Tibial nerve (tissue), 4 donors: Measurements from ENCODE around the gene CHST1. TPM values are rescaled to one million over a fixed set of nuclear protein-coding genes. Genes with fewer than 3 reads are reported as not detected.

Source experiments
- DNase-seq, 2 donors: peaks; one replicate each; pipeline ENCODE4 v3.0.0-alpha.2; 2019; ENCODE audit warnings: low spot score in 2 of 2
- H3K27ac ChIP-seq, 4 donors: fragments of 200-600 bp; sonication (generic) in 3 of 4; one replicate each; pipeline ENCODE4 v1.5.1; 2017 to 2019; ENCODE audit warnings: mild to moderate bottlenecking in 1 of 4
- H3K27me3 ChIP-seq, 2 donors: fragments of 200-600 bp; sonication (generic) in 1 of 2; one replicate each; pipeline versions ENCODE4 v1.5.1 to v1.6.0; 2017 to 2019
- H3K36me3 ChIP-seq, 3 donors: fragments of 200-600 bp; sonication (generic); one replicate each; pipeline ENCODE4 v1.5.1; 2018 to 2019
- H3K4me1 ChIP-seq, 4 donors: fragments of 200-600 bp; sonication (generic) in 3 of 4; one replicate each; pipeline ENCODE4 v1.5.1; 2017 to 2019
- H3K4me3 ChIP-seq, 4 donors: fragments of 200-600 bp; sonication (generic) in 3 of 4; one replicate each; pipeline ENCODE4 v1.5.1; 2017 to 2019; ENCODE audit warnings: mild to moderate bottlenecking in 1 of 4, moderate library complexity in 1 of 4
- H3K9me3 ChIP-seq, 4 donors: fragments of 200-600 bp; sonication (generic) in 3 of 4; one replicate each; pipeline ENCODE4 v1.5.1; 2017 to 2019
- CTCF ChIP-seq, 5 experiments: fragments of 200-600 bp in 3 of 5; fragments of 450-650 bp in 2 of 5; sonication (generic) in 3 of 5; IDR thresholded peaks; one replicate each; pipeline ENCODE4 v1.5.1; 2016 to 2019; ENCODE audit warnings: antibody characterized with exemption in 5 of 5, mild to moderate bottlenecking in 3 of 5, moderate library complexity in 2 of 5
- EP300 ChIP-seq, 2 donors: sonication (generic); formaldehyde crosslinking; IDR thresholded peaks; one replicate each; pipeline ENCODE4 v1.6.1; 2017; ENCODE audit warnings: antibody characterized with exemption in 2 of 2, mild to moderate bottlenecking in 1 of 2
- POLR2A ChIP-seq, 2 donors: fragments of 450-650 bp; IDR thresholded peaks; one replicate each; pipeline ENCODE4 v1.6.1; 2017; ENCODE audit warnings: antibody characterized with exemption in 2 of 2, mild to moderate bottlenecking in 2 of 2, moderate library complexity in 2 of 2
- WGBS, 2 donors: methylation state at CpG; one replicate each; pipeline ENCODE4 v1.1.5; 2018; 5-methylcytosine and 5-hydroxymethylcytosine counted together
- total RNA-seq, 4 donors: library from RNA; depleted of rRNA; stranded (reverse); fragments of >200 nt; gene quantifications; one replicate each; pipeline ENCODE4 v1.1.0, GENCODE V29; 2016

Gene CHST1
- total RNA-seq = 1 to 10 TPM; 1.2 to 3.6 (median 1.6) TPM

DNA sequence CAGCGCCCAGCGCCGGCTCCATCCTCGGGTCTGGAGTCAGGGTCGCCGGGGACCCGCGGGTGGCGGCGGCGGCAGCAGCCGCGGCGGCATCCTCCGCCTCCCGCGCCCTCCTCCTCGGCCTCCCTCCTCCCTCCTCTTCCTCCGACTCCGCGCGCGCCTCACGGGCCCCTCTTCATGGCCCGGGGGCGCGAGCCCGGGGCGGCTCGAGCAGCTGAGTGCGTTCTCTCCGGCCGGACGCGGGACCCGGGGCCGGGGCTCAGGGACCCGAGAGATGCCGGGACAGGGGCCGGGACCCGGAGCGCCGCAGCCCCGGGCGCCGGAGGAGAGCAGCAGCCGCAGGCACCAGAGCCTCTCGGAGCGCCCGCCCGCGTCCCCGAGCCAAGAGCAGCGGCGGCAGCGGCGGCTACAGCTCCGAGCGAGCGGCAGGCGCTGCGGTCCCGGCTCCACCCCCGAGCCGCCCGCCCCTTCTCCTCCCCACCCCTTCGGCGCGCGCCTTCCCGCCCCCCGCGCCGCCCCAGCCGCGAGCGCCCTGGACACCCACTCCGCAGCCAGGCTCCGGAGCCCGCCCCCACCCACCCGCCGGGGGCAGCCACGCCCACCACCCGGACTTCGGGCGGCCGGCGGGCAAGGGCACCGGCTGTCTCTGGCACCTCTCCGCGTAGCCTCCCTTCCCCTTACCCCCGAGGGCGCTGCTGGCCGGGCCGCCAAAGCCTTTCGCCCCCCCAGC lies at the start of gene CHST1:
Gene CHST1 (minus strand): TSS at position 417 of the 727 bp plus-strand sequence. CDS start 14,699 bp downstream, outside the sequence.
- Histone ChIP-seq H3K4me3 (peak within 1 kb of the TSS; percentile 48 to 74 (median 58)), H3K9me3 (no peaks in the 10 kb centered on the region), H3K27me3 (peaks cover 0 to 42% of the 10 kb centered on the region in 2 donors), H3K4me1 (peaks cover 0 to 38% (median 16%) of the 10 kb centered on the region in 4 donors), H3K36me3 (no peaks in the 10 kb centered on the region), H3K27ac (peak within 1 kb of the TSS in 1 of 4 donors; percentile 51)
- TF ChIP-seq POLR2A (IDR thresholded peaks at IDR 0.05) = no peak
- TF ChIP-seq EP300 (IDR thresholded peaks at IDR 0.05) = no peak
- TF ChIP-seq CTCF (IDR thresholded peaks at IDR 0.05) = no peak
- WGBS, 2 donors = 0 to 1% methylated on average over 28 to 41 of the region's 96 CpGs
- no peak for DNase-seq

GRCh38 chr11:45713573-45713972 lies 48.2 kb upstream of the CHST1 start:
- Histone ChIP-seq H3K4me3 (no peak overlapping the region), H3K27ac (no peak overlapping the region), H3K27me3 (no peaks in the 10 kb centered on the region), H3K9me3 (no peaks in the 10 kb centered on the region), H3K36me3 (no peaks in the 10 kb centered on the region), H3K4me1 (no peaks in the 10 kb centered on the region)
- 74 to 80% methylated on average over 2 of the region's 2 CpGs for WGBS, 2 donors
- no peak for TF ChIP-seq EP300 (IDR thresholded peaks at IDR 0.05)
- no peak for DNase-seq

- Histone ChIP-seq H3K9me3 (no peaks in the 10 kb centered on the region), H3K27me3 (no peaks in the 10 kb centered on the region), H3K36me3 (no peaks in the 10 kb centered on the region), H3K4me1 (no peaks in the 10 kb centered on the region), H3K27ac (no peak overlapping the region), H3K4me3 (no peak overlapping the region)
- DNase-seq = no peak
- no peak for TF ChIP-seq POLR2A (IDR thresholded peaks at IDR 0.05)
- TF ChIP-seq EP300 (IDR thresholded peaks at IDR 0.05) = no peak
- TF ChIP-seq CTCF (IDR thresholded peaks at IDR 0.05) = no peak
- 50% methylated on average over 1 of the region's 1 CpG for WGBS, 2 donors
Observed at GRCh38 chr11:45710561-45710960, 45.1 kb upstream of the CHST1 start.

- Histone ChIP-seq H3K27ac (no peak overlapping the region), H3K9me3 (no peaks in the 10 kb centered on the region), H3K36me3 (no peaks in the 10 kb centered on the region), H3K4me1 (no peaks in the 10 kb centered on the region), H3K4me3 (no peak overlapping the region), H3K27me3 (no peaks in the 10 kb centered on the region)
- 65% methylated on average over 6 of the region's 6 CpGs for WGBS, 2 donors
- TF ChIP-seq CTCF (IDR thresholded peaks at IDR 0.05) (no peak), POLR2A (IDR thresholded peaks at IDR 0.05) (no peak), EP300 (IDR thresholded peaks at IDR 0.05) (no peak)
- DNase-seq = no peak
Observed at GRCh38 chr11:45708887-45709663, 43.7 kb upstream of the CHST1 start.

GRCh38 chr11:45704635-45705034 lies 39.2 kb upstream of the CHST1 start:
- TF ChIP-seq CTCF (IDR thresholded peaks at IDR 0.05) (no peak), EP300 (IDR thresholded peaks at IDR 0.05) (no peak), POLR2A (IDR thresholded peaks at IDR 0.05) (no peak)
- Histone ChIP-seq H3K4me1 (no peaks in the 10 kb centered on the region), H3K36me3 (no peaks in the 10 kb centered on the region), H3K27ac (no peak overlapping the region), H3K4me3 (no peak overlapping the region), H3K27me3 (no peaks in the 10 kb centered on the region), H3K9me3 (peaks cover 0 to 4% (median 0%) of the 10 kb centered on the region in 4 donors)
- DNase-seq = no peak
- 60 to 67% methylated on average over 2 of the region's 2 CpGs for WGBS, 2 donors
